IMR-90 (cell line): ENCODE data around the gene EML6. TPM values are rescaled to one million over a fixed set of nuclear protein-coding genes. Genes with fewer than 3 reads are reported as not detected.

ENCODE experiments used
- ATAC-seq: fragments of 200-7000 bp; cut with Tn5 transposase; 2 replicates; pipeline ENCODE4 v1.9.1; 2020; ENCODE audit warnings: low read depth, mild to moderate bottlenecking, moderate library complexity
- BruUV-seq: library from RNA; stranded (reverse); fragments of 400-500 nt; replicated peaks from 2 replicates; lab custom pipeline; 2021; lab: Mats Ljungman, UMichigan
- CTCF ChIA-PET: fragments of 300-600 bp; formaldehyde crosslinking; extraction: SDS; loops from one replicate; lab custom pipeline; 2021; ENCODE audit warnings: antibody characterized with exemption; lab: Yijun Ruan, JAX
- POLR2A ChIA-PET: fragments of 300-600 bp; sonication (Branson Sonifier 250); formaldehyde crosslinking; loops from one replicate; lab custom pipeline; 2022; ENCODE audit warnings: antibody characterized with exemption; ENCODE audit not compliant: unreplicated experiment; lab: Charles Lee
- DNase-seq: peaks from one replicate; pipeline ENCODE4 v3.0.0; 2013
- H2AFZ ChIP-seq: replicated peaks from 2 replicates; pipeline ENCODE3; 2013; ENCODE audit warnings: low read length, mild to moderate bottlenecking; ENCODE audit not compliant: poor library complexity
- H2AK5ac ChIP-seq: 2 replicates; pipeline ENCODE4 v1.6.1; 2013; ENCODE audit warnings: low read depth, low read length, inconsistent platforms
- H2AK9ac ChIP-seq: replicated peaks from 2 replicates; pipeline ENCODE3; 2013; ENCODE audit warnings: mild to moderate bottlenecking, low read depth, low read length, moderate library complexity; ENCODE audit not compliant: poor library complexity
- H2BK120ac ChIP-seq: 2 replicates; pipeline ENCODE4 v1.6.1; 2013; ENCODE audit warnings: low read depth, low read length, inconsistent platforms
- H2BK15ac ChIP-seq: 3 replicates; pipeline ENCODE4 v1.6.1; 2013; ENCODE audit warnings: low read depth, low read length, inconsistent platforms
- H2BK20ac ChIP-seq: 2 replicates; pipeline ENCODE4 v1.6.1; 2013; ENCODE audit warnings: low read depth, mild to moderate bottlenecking, inconsistent platforms, low read length, moderate library complexity
- H2BK5ac ChIP-seq: 2 replicates; pipeline ENCODE4 v1.6.1; 2013; ENCODE audit warnings: mild to moderate bottlenecking, low read depth, low read length, inconsistent platforms; ENCODE audit not compliant: poor library complexity, severe bottlenecking
- H3K14ac ChIP-seq: replicated peaks from 2 replicates; pipeline ENCODE4 v1.6.1; 2013; ENCODE audit warnings: low read depth, low read length, inconsistent platforms
- H3K18ac ChIP-seq: 2 replicates; pipeline ENCODE4 v1.6.1; 2013; ENCODE audit warnings: low read depth, low read length, control low read depth
- H3K23ac ChIP-seq: 2 replicates; pipeline ENCODE4 v1.6.1; 2013; ENCODE audit warnings: low read depth, low read length, inconsistent platforms
- H3K27ac ChIP-seq: 2 replicates; pipeline ENCODE4 v1.5.1; 2013; ENCODE audit warnings: mild to moderate bottlenecking, control low read depth, low read length; ENCODE audit not compliant: insufficient read depth
- H3K27me3 ChIP-seq: 2 replicates; pipeline ENCODE4 v1.6.1; 2013; ENCODE audit warnings: low read length; ENCODE audit not compliant: control insufficient read depth, insufficient read depth
- H3K36me3 ChIP-seq: 2 replicates; pipeline ENCODE4 v1.6.1; 2013; ENCODE audit warnings: low read length, mixed read lengths; ENCODE audit not compliant: control insufficient read depth, insufficient read depth
- H3K4ac ChIP-seq: 2 replicates; pipeline ENCODE4 v1.6.1; 2013; ENCODE audit warnings: low read depth, low read length, inconsistent platforms
- H3K4me1 ChIP-seq: 2 replicates; pipeline ENCODE4 v1.6.1; 2013; ENCODE audit warnings: low read length, mixed read lengths; ENCODE audit not compliant: control insufficient read depth, insufficient read depth
- H3K4me2 ChIP-seq: 2 replicates; pipeline ENCODE4 v1.6.1; 2013; ENCODE audit warnings: low read depth, mild to moderate bottlenecking, control low read depth, low read length, moderate library complexity
- H3K4me3 ChIP-seq: 2 replicates; pipeline ENCODE4 v1.5.1; 2013; ENCODE audit warnings: low read depth, mild to moderate bottlenecking, control low read depth, low read length, moderate library complexity; ENCODE audit not compliant: insufficient read depth
- H3K56ac ChIP-seq: 2 replicates; pipeline ENCODE4 v1.6.1; 2013; ENCODE audit warnings: low read length, inconsistent platforms; ENCODE audit not compliant: insufficient read depth; ENCODE audit errors: extremely low read depth
- H3K79me1 ChIP-seq, 2 experiments: 2 replicates each; pipeline ENCODE4 v1.6.1; 2013; ENCODE audit warnings: low read length in 2 of 2, inconsistent platforms in 1 of 2, low read depth in 1 of 2
- H3K9ac ChIP-seq: 2 replicates; pipeline ENCODE4 v1.6.1; 2013; ENCODE audit warnings: low read depth, low read length, control low read depth
- H3K9me1 ChIP-seq: 2 replicates; pipeline ENCODE4 v1.6.1; 2013; ENCODE audit warnings: low read length, inconsistent platforms; ENCODE audit not compliant: insufficient read depth
- H3K9me3 ChIP-seq: 2 replicates; pipeline ENCODE4 v1.6.1; 2013; ENCODE audit warnings: low read length; ENCODE audit not compliant: control insufficient read depth, insufficient read depth
- H4K20me1 ChIP-seq: 2 replicates; pipeline ENCODE4 v1.6.1; 2013; ENCODE audit warnings: low read length, inconsistent platforms; ENCODE audit not compliant: insufficient read depth
- H4K5ac ChIP-seq: 2 replicates; pipeline ENCODE4 v1.6.1; 2013; ENCODE audit warnings: mild to moderate bottlenecking, low read depth, low read length, control low read depth
- H4K8ac ChIP-seq, 2 experiments: 2 replicates each; pipeline ENCODE4 v1.6.1; 2013; ENCODE audit warnings: low read depth in 2 of 2, low read length in 2 of 2, control low read depth in 1 of 2, inconsistent platforms in 1 of 2
- H4K91ac ChIP-seq: 2 replicates; pipeline ENCODE4 v1.6.1; 2013; ENCODE audit warnings: low read depth, low read length, inconsistent platforms; ENCODE audit not compliant: insufficient read depth
- BHLHE40 ChIP-seq: fragments of 150-350 bp; IDR thresholded peaks from 2 replicates; pipeline ENCODE4 v1.6.1; 2016; ENCODE audit warnings: mild to moderate bottlenecking, low read depth, low read length
- CEBPB ChIP-seq: IDR thresholded peaks from 2 replicates; pipeline ENCODE4 v1.6.1; 2012; ENCODE audit warnings: low read depth, low read length, improper control_type of control experiment
- MAFK ChIP-seq: IDR thresholded peaks from 2 replicates; pipeline ENCODE4 v1.6.1; 2012; ENCODE audit warnings: low read depth, low read length, improper control_type of control experiment
- MXI1 ChIP-seq: IDR thresholded peaks from 2 replicates; pipeline ENCODE4 v1.6.1; 2012; ENCODE audit warnings: low read depth, mild to moderate bottlenecking, low read length, moderate library complexity, borderline replicate concordance
- POLR2A ChIP-seq: IDR thresholded peaks from 2 replicates; pipeline ENCODE4 v1.6.1; 2012; ENCODE audit warnings: mild to moderate bottlenecking, low read depth, low read length
- RCOR1 ChIP-seq: IDR thresholded peaks from 2 replicates; pipeline ENCODE4 v1.6.1; 2012; ENCODE audit warnings: mild to moderate bottlenecking, low read length, improper control_type of control experiment; ENCODE audit not compliant: insufficient replicate concordance
- WGBS, 2 experiments: methylation state at CpG; one replicate each; pipeline versions ENCODE4 v1.1.5 to v1.1.7; 2013; ENCODE audit warnings: missing lambda C conversion rate in 2 of 2; ENCODE audit not compliant: insufficient read length in 1 of 2; ENCODE audit errors: extremely low coverage in 2 of 2; 5-methylcytosine and 5-hydroxymethylcytosine counted together
- dilution Hi-C: fragments of 300-500 bp; cut with HindIII; formaldehyde crosslinking; loops from one replicate; pipeline ENCODE4 v1.14.3; 2018; ENCODE audit warnings: low sequenced_read_pairs; ENCODE audit not compliant: unreplicated experiment
- in situ Hi-C: fragments of 300-500 bp; cut with MboI; formaldehyde crosslinking; loops from 3 replicates; pipeline ENCODE4 v1.14.3; 2019; ENCODE audit warnings: low sequenced_read_pairs, inconsistent platforms, mixed read lengths
- intact Hi-C: fragments of 100-400 bp; cut with micrococcal nuclease; formaldehyde crosslinking; loops from 2 replicates; pipeline ENCODE4 v1.10.0; 2022
- polyA plus RNA-seq, 3 experiments: library from polyadenylated mRNA; depleted of rRNA; stranded (reverse); fragments of >200 nt; gene quantifications; 2 replicates each; pipeline ENCODE4 v1.2.3, GENCODE V29; 2012; ENCODE audit warnings: low replicate concordance in 1 of 3
- total RNA-seq: library from RNA; depleted of rRNA; stranded (reverse); fragments of >200 nt; gene quantifications from 2 replicates; pipeline ENCODE4 v1.2.3, GENCODE V29; 2012
- TF ChIP-seq, protein P1 (sequence below): conservative IDR thresholded peaks from 2 replicates; pipeline ENCODE4 v1.5.1; 2012; ENCODE audit warnings: mild to moderate bottlenecking, low read depth, low read length, improper control_type of control experiment

The EML6 gene
- total and polyA plus RNA-seq, 2 of the 4 experiments (the other 2 are of a cell fraction), result 0.18 to 0.19 TPM

DNA sequence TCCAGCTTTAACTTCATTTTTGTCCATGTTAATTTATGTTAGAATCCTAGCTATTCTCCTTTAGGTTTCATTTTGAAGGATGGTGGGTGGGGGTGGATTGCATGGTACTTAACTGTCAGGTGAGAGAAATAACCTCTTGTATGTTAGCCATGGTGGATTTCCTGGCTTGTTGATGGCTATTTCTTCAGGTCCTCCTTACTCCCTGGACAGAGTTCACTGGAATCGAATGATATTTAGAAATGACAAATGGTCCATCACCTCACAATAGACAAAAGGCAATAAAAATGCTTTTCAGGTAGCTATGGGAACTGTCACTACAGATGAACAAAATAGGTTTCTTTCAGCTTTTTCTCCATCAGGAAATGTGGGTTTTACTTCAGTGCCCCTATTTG, 91.7 kb downstream of the EML6 start:
- no peak overlapping the region for H2BK20ac ChIP-seq
- H3K18ac ChIP-seq, result no peak overlapping the region
- BruUV-seq, result no TSS peak
- H3K79me1 ChIP-seq, result no peaks in the 10 kb centered on the region
- no peak overlapping the region for H2AK9ac ChIP-seq
- no peak overlapping the region for H2BK120ac ChIP-seq
- ATAC-seq (no peak), DNase-seq (no peak)
- no peak overlapping the region for H3K4ac ChIP-seq
- no peak overlapping the region for H4K8ac ChIP-seq
- no peaks in the 10 kb centered on the region for H4K20me1 ChIP-seq
- 60% methylated on average over 1 of the region's 1 CpG; no CpG with 5 or more reads in 1 of the 2 experiments for WGBS, 2 experiments
- H2BK5ac ChIP-seq, result no peak overlapping the region
- H3K4me3 ChIP-seq, result no peak overlapping the region
- H3K23ac ChIP-seq, result no peak overlapping the region
- in situ Hi-C loops, result no loop called here
- no peaks in the 10 kb centered on the region for H3K36me3 ChIP-seq
- TF ChIP-seq RCOR1 (no peak), BHLHE40 (no peak), POLR2A (no peak), CEBPB (no peak), MXI1 (no peak), MAFK (no peak)
- TF ChIP-seq, protein P1, sequence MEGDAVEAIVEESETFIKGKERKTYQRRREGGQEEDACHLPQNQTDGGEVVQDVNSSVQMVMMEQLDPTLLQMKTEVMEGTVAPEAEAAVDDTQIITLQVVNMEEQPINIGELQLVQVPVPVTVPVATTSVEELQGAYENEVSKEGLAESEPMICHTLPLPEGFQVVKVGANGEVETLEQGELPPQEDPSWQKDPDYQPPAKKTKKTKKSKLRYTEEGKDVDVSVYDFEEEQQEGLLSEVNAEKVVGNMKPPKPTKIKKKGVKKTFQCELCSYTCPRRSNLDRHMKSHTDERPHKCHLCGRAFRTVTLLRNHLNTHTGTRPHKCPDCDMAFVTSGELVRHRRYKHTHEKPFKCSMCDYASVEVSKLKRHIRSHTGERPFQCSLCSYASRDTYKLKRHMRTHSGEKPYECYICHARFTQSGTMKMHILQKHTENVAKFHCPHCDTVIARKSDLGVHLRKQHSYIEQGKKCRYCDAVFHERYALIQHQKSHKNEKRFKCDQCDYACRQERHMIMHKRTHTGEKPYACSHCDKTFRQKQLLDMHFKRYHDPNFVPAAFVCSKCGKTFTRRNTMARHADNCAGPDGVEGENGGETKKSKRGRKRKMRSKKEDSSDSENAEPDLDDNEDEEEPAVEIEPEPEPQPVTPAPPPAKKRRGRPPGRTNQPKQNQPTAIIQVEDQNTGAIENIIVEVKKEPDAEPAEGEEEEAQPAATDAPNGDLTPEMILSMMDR, result no peak
- no peak overlapping the region for H2AK5ac ChIP-seq
- H3K4me2 ChIP-seq, result no peak overlapping the region
- no peak overlapping the region for H2BK15ac ChIP-seq
- POLR2A ChIA-PET, result no interaction called here
- peaks cover 27% of the 10 kb centered on the region for H3K27me3 ChIP-seq
- no peak overlapping the region for H2AFZ ChIP-seq
- H4K91ac ChIP-seq, result no peak overlapping the region
- H3K14ac ChIP-seq, result no peak overlapping the region
- no peak overlapping the region for H3K27ac ChIP-seq
- no peaks in the 10 kb centered on the region for H3K9me3 ChIP-seq
- H4K5ac ChIP-seq, result no peak overlapping the region
- dilution Hi-C loops, result no loop called here
- H3K4me1 ChIP-seq, result no peaks in the 10 kb centered on the region
- intact Hi-C loops, result loop anchor here (5.0 kb wide), 1 partner anchor 33 kb away; no protein-coding TSS in a partner anchor
- H3K9ac ChIP-seq, result no peak overlapping the region
- H3K9me1 ChIP-seq, result no peaks in the 10 kb centered on the region
- CTCF ChIA-PET, result interaction anchor here (0.9 kb wide), 1 partner anchor 9 kb away, joined by 3 read pairs; no protein-coding TSS in a partner anchor
- no peak overlapping the region for H3K56ac ChIP-seq
